Measurements from ENCODE around the gene DNHD1. TPM values are rescaled to one million over a fixed set of nuclear protein-coding genes. Genes with fewer than 3 reads are reported as not detected.
A peak's percentile ranks its signal among the peaks of the same experiment; 100 is the strongest.

The DNHD1 gene
- total and polyA plus RNA-seq, 9 of the 15 experiments (the other 6 are each of a cell fraction or from before 2014, with no cell fraction given), result 0.82 to 9.7 (median 3.8) TPM

- 0 out of 2 replicates have a peak, but pooled peaks have one; percentile 56 for TF ChIP-seq CEBPB (tag; IDR thresholded peaks at IDR 0.05)
- TF ChIP-seq NR2C1 (IDR thresholded peaks at IDR 0.05), result 0 out of 2 replicates have a peak, but pooled peaks have one; percentile 7
- no peak for TF ChIP-seq NR2C1 (tag; IDR thresholded peaks at IDR 0.05)
- no peak for TF ChIP-seq ZNF253 (CRISPR knock-in tag; conservative IDR thresholded peaks at IDR 0.05)
- TF ChIP-seq CEBPG (CRISPR knock-in tag; IDR thresholded peaks at IDR 0.05), result peak; percentile 63; the same call in 1 of the 2 replicates
- TF ChIP-seq CEBPG (tag; conservative IDR thresholded peaks at IDR 0.05 in 1 of 2, IDR thresholded peaks at IDR 0.05 in 1 of 2), result peak; percentile 67 to 73; a peak in 3 of 4 replicates
- TF ChIP-seq MNT (conservative IDR thresholded peaks at IDR 0.05), result no peak
- no peak for TF ChIP-seq ZNF699 (CRISPR knock-in tag; IDR thresholded peaks at IDR 0.05; ENCODE audit: insufficient replicate concordance)
- TF ChIP-seq BRD4 (IDR thresholded peaks at IDR 0.05), result no peak
- no peak; the same call in 1 of the 2 replicates for TF ChIP-seq FOXJ2 (tag; IDR thresholded peaks at IDR 0.05)
- no peak for TF ChIP-seq GATAD2A (IDR thresholded peaks at IDR 0.05)
- TF ChIP-seq HIVEP1 (CRISPR knock-in tag; IDR thresholded peaks at IDR 0.05), result no peak
- TF ChIP-seq RBM39 (optimal IDR thresholded peaks at IDR 0.05; ENCODE audit: low read depth, low read length), result no peak
- TF ChIP-seq, protein P1, sequence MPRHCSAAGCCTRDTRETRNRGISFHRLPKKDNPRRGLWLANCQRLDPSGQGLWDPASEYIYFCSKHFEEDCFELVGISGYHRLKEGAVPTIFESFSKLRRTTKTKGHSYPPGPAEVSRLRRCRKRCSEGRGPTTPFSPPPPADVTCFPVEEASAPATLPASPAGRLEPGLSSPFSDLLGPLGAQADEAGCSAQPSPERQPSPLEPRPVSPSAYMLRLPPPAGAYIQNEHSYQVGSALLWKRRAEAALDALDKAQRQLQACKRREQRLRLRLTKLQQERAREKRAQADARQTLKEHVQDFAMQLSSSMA (CRISPR knock-in tag; IDR thresholded peaks at IDR 0.05), result no peak
- TF ChIP-seq, protein P2, sequence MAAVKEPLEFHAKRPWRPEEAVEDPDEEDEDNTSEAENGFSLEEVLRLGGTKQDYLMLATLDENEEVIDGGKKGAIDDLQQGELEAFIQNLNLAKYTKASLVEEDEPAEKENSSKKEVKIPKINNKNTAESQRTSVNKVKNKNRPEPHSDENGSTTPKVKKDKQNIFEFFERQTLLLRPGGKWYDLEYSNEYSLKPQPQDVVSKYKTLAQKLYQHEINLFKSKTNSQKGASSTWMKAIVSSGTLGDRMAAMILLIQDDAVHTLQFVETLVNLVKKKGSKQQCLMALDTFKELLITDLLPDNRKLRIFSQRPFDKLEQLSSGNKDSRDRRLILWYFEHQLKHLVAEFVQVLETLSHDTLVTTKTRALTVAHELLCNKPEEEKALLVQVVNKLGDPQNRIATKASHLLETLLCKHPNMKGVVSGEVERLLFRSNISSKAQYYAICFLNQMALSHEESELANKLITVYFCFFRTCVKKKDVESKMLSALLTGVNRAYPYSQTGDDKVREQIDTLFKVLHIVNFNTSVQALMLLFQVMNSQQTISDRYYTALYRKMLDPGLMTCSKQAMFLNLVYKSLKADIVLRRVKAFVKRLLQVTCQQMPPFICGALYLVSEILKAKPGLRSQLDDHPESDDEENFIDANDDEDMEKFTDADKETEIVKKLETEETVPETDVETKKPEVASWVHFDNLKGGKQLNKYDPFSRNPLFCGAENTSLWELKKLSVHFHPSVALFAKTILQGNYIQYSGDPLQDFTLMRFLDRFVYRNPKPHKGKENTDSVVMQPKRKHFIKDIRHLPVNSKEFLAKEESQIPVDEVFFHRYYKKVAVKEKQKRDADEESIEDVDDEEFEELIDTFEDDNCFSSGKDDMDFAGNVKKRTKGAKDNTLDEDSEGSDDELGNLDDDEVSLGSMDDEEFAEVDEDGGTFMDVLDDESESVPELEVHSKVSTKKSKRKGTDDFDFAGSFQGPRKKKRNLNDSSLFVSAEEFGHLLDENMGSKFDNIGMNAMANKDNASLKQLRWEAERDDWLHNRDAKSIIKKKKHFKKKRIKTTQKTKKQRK (IDR thresholded peaks at IDR 0.05; ENCODE audit: borderline replicate concordance, low read depth, low read length), result no peak
- TF ChIP-seq, protein P3, sequence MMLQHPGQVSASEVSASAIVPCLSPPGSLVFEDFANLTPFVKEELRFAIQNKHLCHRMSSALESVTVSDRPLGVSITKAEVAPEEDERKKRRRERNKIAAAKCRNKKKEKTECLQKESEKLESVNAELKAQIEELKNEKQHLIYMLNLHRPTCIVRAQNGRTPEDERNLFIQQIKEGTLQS (IDR thresholded peaks at IDR 0.05), result peak; percentile 72
- TF ChIP-seq, protein P3 (CRISPR knock-in tag; conservative IDR thresholded peaks at IDR 0.05), result no peak
- TF ChIP-seq TEAD1 (CRISPR knock-in tag; IDR thresholded peaks at IDR 0.05), result no peak
Measured at GRCh38 chr11:6576471-6577373, 79.6 kb downstream of the DNHD1 start (continued).
